ENCODE measurements around the gene TRIP4. TPM values are rescaled to one million over a fixed set of nuclear protein-coding genes. Genes with fewer than 3 reads are reported as not detected.

Gene TRIP4
- total and polyA plus RNA-seq, 2 donors from 2014 or later: 29.8 to 33.1 TPM

DNA sequence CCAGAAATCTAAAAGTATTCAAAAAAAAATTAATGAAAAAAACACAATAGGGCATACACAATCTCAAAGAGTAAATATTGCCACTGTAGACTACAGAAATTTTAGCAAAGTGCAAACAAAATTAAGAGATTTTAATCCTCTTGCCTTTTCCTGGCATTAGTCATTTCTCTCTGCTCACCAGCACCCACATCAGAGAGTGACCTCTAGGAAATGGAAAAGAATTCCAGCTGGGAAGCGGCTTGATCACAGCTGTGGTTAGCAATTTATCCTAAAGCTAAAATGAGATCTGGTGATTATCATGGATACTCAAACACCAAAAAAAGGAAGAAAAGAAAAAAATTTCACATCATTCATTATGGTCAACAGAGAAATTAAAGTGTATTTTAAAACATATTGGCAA is 39.2 kb upstream of the TRIP4 start:
- no peak overlapping the region for H3K9ac ChIP-seq (ENCODE audit: low read length in 3 of 3)
- H3K36me3 ChIP-seq (ENCODE audit: control insufficient read depth in 2 of 3, insufficient read depth in 3 of 3, low read length in 3 of 3): no peaks in the 10 kb centered on the region
- TF ChIP-seq, protein P1, sequence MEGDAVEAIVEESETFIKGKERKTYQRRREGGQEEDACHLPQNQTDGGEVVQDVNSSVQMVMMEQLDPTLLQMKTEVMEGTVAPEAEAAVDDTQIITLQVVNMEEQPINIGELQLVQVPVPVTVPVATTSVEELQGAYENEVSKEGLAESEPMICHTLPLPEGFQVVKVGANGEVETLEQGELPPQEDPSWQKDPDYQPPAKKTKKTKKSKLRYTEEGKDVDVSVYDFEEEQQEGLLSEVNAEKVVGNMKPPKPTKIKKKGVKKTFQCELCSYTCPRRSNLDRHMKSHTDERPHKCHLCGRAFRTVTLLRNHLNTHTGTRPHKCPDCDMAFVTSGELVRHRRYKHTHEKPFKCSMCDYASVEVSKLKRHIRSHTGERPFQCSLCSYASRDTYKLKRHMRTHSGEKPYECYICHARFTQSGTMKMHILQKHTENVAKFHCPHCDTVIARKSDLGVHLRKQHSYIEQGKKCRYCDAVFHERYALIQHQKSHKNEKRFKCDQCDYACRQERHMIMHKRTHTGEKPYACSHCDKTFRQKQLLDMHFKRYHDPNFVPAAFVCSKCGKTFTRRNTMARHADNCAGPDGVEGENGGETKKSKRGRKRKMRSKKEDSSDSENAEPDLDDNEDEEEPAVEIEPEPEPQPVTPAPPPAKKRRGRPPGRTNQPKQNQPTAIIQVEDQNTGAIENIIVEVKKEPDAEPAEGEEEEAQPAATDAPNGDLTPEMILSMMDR (IDR thresholded peaks at IDR 0.05; ENCODE audit: borderline replicate concordance, extremely low read depth, insufficient read depth): no peak
- H3K4me3 ChIP-seq (ENCODE audit: low read length in 3 of 3): no peak overlapping the region
- DNase-seq: no peak
- H3K9me3 ChIP-seq (ENCODE audit: control insufficient read depth in 2 of 3, insufficient read depth in 1 of 3, low read length in 3 of 3): no peaks in the 10 kb centered on the region
- no peak for FAIRE-seq
- intact Hi-C loops (cut with DNase I): no loop called here
- H3K27ac ChIP-seq (ENCODE audit: low read depth in 2 of 2, low read length in 2 of 2): no peak overlapping the region
- peaks cover 0 to 9% (median 0%) of the 10 kb centered on the region in 3 donors for H3K4me1 ChIP-seq (ENCODE audit: control insufficient read depth in 2 of 3, insufficient read depth in 2 of 3, low read depth in 1 of 3, low read length in 3 of 3)
- no peaks in the 10 kb centered on the region for H3K27me3 ChIP-seq (ENCODE audit: control insufficient read depth, insufficient read depth, low read length)

DNA sequence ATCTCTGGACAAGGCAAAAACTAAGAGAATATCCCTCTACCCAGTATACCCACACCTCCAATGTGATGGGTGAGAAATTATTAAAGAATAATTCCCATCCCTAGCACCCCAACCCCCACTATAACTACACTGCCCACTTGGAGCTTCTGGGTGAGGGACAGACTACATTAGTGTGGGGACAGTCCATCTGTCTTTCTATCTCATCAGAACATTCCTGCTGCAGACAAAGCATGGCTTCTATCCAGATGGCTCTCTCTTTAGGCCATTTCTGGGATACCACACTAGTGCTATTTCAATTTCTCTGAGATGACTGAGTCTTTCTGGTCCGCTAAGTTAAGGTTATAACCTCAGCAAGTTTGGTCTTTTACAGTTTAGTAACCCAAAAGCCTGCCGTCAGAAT is 38.3 kb upstream of the TRIP4 start:
- H3K4me3 ChIP-seq (ENCODE audit: low read length in 3 of 3): no peak overlapping the region
- H3K27ac ChIP-seq (ENCODE audit: low read depth in 2 of 2, low read length in 2 of 2): no peak overlapping the region
- DNase-seq (no peak), FAIRE-seq (no peak)
- no peaks in the 10 kb centered on the region for H3K9me3 ChIP-seq (ENCODE audit: control insufficient read depth in 2 of 3, insufficient read depth in 1 of 3, low read length in 3 of 3)
- peaks cover 0 to 4% (median 0%) of the 10 kb centered on the region in 3 donors for H3K4me1 ChIP-seq (ENCODE audit: control insufficient read depth in 2 of 3, insufficient read depth in 2 of 3, low read depth in 1 of 3, low read length in 3 of 3)
- TF ChIP-seq, protein P1 (IDR thresholded peaks at IDR 0.05; ENCODE audit: borderline replicate concordance, extremely low read depth, insufficient read depth): no peak
- H3K27me3 ChIP-seq (ENCODE audit: control insufficient read depth, insufficient read depth, low read length): no peaks in the 10 kb centered on the region
- intact Hi-C loops (cut with DNase I): no loop called here
- H3K36me3 ChIP-seq (ENCODE audit: control insufficient read depth in 2 of 3, insufficient read depth in 3 of 3, low read length in 3 of 3): no peaks in the 10 kb centered on the region
- no peak overlapping the region for H3K9ac ChIP-seq (ENCODE audit: low read length in 3 of 3)

DNA sequence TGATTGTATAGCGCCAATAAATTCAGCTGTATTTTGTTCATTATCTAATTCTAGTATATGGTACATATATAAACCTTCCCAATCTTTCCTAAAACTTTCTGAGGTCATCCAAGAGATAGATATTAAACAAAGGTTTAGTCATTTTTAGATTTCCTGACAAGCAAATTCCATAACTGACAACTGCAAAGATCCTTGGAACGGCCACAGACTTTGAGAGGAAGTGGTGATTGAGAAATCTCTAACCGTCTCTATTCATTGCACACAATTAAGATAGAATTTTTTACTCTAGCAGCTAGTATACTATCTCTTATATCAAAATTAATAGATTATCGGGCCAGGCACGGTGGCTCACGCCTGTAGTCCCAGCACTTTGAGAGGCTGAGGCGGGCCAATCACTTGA is 36.4 kb upstream of the TRIP4 start:
- no peaks in the 10 kb centered on the region for H3K27me3 ChIP-seq (ENCODE audit: control insufficient read depth, insufficient read depth, low read length)
- intact Hi-C loops (cut with DNase I): no loop called here
- H3K4me3 ChIP-seq (ENCODE audit: low read length in 3 of 3): no peak overlapping the region
- H3K27ac ChIP-seq (ENCODE audit: low read depth in 2 of 2, low read length in 2 of 2): no peak overlapping the region
- FAIRE-seq (no peak), DNase-seq (no peak)
- no peaks in the 10 kb centered on the region for H3K9me3 ChIP-seq (ENCODE audit: control insufficient read depth in 2 of 3, insufficient read depth in 1 of 3, low read length in 3 of 3)
- no peak overlapping the region for H3K9ac ChIP-seq (ENCODE audit: low read length in 3 of 3)
- peaks cover 0 to 5% (median 0%) of the 10 kb centered on the region in 3 donors for H3K4me1 ChIP-seq (ENCODE audit: control insufficient read depth in 2 of 3, insufficient read depth in 2 of 3, low read depth in 1 of 3, low read length in 3 of 3)
- H3K36me3 ChIP-seq (ENCODE audit: control insufficient read depth in 2 of 3, insufficient read depth in 3 of 3, low read length in 3 of 3): no peaks in the 10 kb centered on the region
- TF ChIP-seq, protein P1 (IDR thresholded peaks at IDR 0.05; ENCODE audit: borderline replicate concordance, extremely low read depth, insufficient read depth): no peak
